A549 (cell line): Measurements from ENCODE around the gene MARF1. TPM values are rescaled to one million over a fixed set of nuclear protein-coding genes. Genes with fewer than 3 reads are reported as not detected.

Experiments
- ATAC-seq, 2 experiments: fragments of 200-7000 bp in 1 of 2; fragments of >200 bp in 1 of 2; cut with Nextera tagmentation in 1 of 2; cut with Tn5 transposase in 1 of 2; 3 replicates each; pipeline versions ENCODE4 v1.8.0 to v1.9.1; 2018 to 2020; ENCODE audit warnings: mild to moderate bottlenecking in 1 of 2, moderate library complexity in 1 of 2
- CTCF ChIA-PET: fragments of 300-600 bp; sonication (Branson Sonifier 250); formaldehyde crosslinking; extraction: SDS; loops from one replicate; lab custom pipeline; 2021; ENCODE audit warnings: antibody characterized with exemption, inconsistent platforms; lab: Yijun Ruan, JAX
- POLR2A ChIA-PET: fragments of 350-600 bp; formaldehyde crosslinking; extraction: SDS; loops from one replicate; lab custom pipeline; 2021; ENCODE audit warnings: antibody characterized with exemption, inconsistent platforms; lab: Yijun Ruan, JAX
- DNase-seq, 2 experiments: peaks; one replicate each; pipeline versions ENCODE4 v3.0.0 to v3.0.0-alpha.2; 2011 to 2016; ENCODE audit warnings: low read depth in 1 of 2, low spot score in 1 of 2
- FAIRE-seq: peaks from 2 replicates; lab custom pipeline; 2011; peaks lifted over from hg19 to GRCh38; lab: Jason Lieb, UNC
- H3K27ac ChIP-seq, 2 experiments: fragments of >200 bp; sonication (Bioruptor Twin); formaldehyde crosslinking; 3 replicates each; pipeline ENCODE4 v1.5.1; 2016 to 2017
- H3K4me1 ChIP-seq: fragments of >200 bp; sonication (Bioruptor Twin); formaldehyde crosslinking; 3 replicates; pipeline ENCODE4 v1.6.1; 2016
- H3K4me2 ChIP-seq: fragments of >200 bp; sonication (Bioruptor Twin); formaldehyde crosslinking; 3 replicates; pipeline ENCODE4 v1.6.1; 2016
- H3K4me3 ChIP-seq: fragments of >200 bp; sonication (Bioruptor Twin); formaldehyde crosslinking; 3 replicates; pipeline ENCODE4 v1.5.1; 2016
- H3K9me3 ChIP-seq: fragments of >200 bp; sonication (Bioruptor Twin); formaldehyde crosslinking; 3 replicates; pipeline ENCODE4 v1.6.1; 2016
- CBX2 ChIP-seq: fragments of 200-600 bp; sonication (generic); IDR thresholded peaks from 2 replicates; pipeline ENCODE4 v1.6.1; 2016; ENCODE audit warnings: low read depth, mild to moderate bottlenecking, borderline replicate concordance
- CBX8 ChIP-seq: fragments of 200-600 bp; sonication (generic); IDR thresholded peaks from 2 replicates; pipeline ENCODE4 v1.6.1; 2016
- FOSB ChIP-seq: fragments of 250-450 bp; sonication (Bioruptor Pico); IDR thresholded peaks from 2 replicates; pipeline ENCODE4 v1.5.0; 2020; ENCODE audit warnings: mild to moderate bottlenecking, moderate library complexity
- FOSL2 ChIP-seq, 2 experiments: fragments of 450-650 bp in 1 of 2; fragments of >200 bp in 1 of 2; sonication (Bioruptor Twin) in 1 of 2; formaldehyde crosslinking; IDR thresholded peaks; 2 replicates each; pipeline versions ENCODE4 v1.5.0 to v1.6.1; 2016 to 2020; ENCODE audit warnings: mild to moderate bottlenecking in 1 of 2, moderate library complexity in 1 of 2
- HDAC2 ChIP-seq: fragments of 200-600 bp; sonication (generic); IDR thresholded peaks from 2 replicates; pipeline ENCODE4 v1.6.1; 2016
- HOXA7 ChIP-seq: fragments of 250-450 bp; sonication (Bioruptor Pico); IDR thresholded peaks from 2 replicates; pipeline ENCODE4 v1.5.0; 2020; ENCODE audit warnings: mild to moderate bottlenecking, moderate library complexity
- JUN ChIP-seq, 2 experiments: fragments of >200 bp; sonication (Bioruptor Twin); formaldehyde crosslinking; IDR thresholded peaks; 2 replicates in 1 of 2; 3 replicates in 1 of 2; pipeline ENCODE4 v1.6.1; 2016 to 2017
- KDM1A ChIP-seq: fragments of 200-600 bp; sonication (generic); IDR thresholded peaks from 2 replicates; pipeline ENCODE4 v1.6.1; 2016; ENCODE audit warnings: low read depth, mild to moderate bottlenecking
- KDM5A ChIP-seq: fragments of 200-600 bp; sonication (generic); IDR thresholded peaks from 2 replicates; pipeline ENCODE4 v1.6.1; 2016; ENCODE audit warnings: antibody characterized with exemption, mild to moderate bottlenecking
- MAZ ChIP-seq: fragments of 150-350 bp; IDR thresholded peaks from 2 replicates; pipeline ENCODE4 v1.6.1; 2014; ENCODE audit warnings: antibody characterized with exemption, low read depth, low read length, borderline replicate concordance
- MYC ChIP-seq: IDR thresholded peaks from 2 replicates; pipeline ENCODE4 v1.6.1; 2012; ENCODE audit warnings: mild to moderate bottlenecking, inconsistent platforms, low read length, improper control_type of control experiment, borderline replicate concordance
- PHF8 ChIP-seq: fragments of 200-600 bp; sonication (generic); IDR thresholded peaks from 2 replicates; pipeline ENCODE4 v1.6.1; 2016; ENCODE audit warnings: low read depth, mild to moderate bottlenecking, antibody characterized with exemption, moderate library complexity, borderline replicate concordance
- RAD21 ChIP-seq, 2 experiments: fragments of >200 bp in 1 of 2; sonication (Bioruptor Twin) in 1 of 2; formaldehyde crosslinking in 1 of 2; IDR thresholded peaks in 1 of 2; conservative IDR thresholded peaks in 1 of 2; 2 replicates in 1 of 2; 3 replicates in 1 of 2; pipeline ENCODE4 v1.6.1; 2012 to 2018; ENCODE audit warnings: inconsistent platforms in 1 of 2
- RCOR1 ChIP-seq: fragments of 150-350 bp; IDR thresholded peaks from 2 replicates; pipeline ENCODE4 v1.6.1; 2014; ENCODE audit warnings: antibody characterized with exemption, low read length, low read depth
- SMC3 ChIP-seq: fragments of >200 bp; sonication (Bioruptor Twin); formaldehyde crosslinking; IDR thresholded peaks from 3 replicates; pipeline ENCODE4 v1.6.1; 2018; ENCODE audit warnings: inconsistent platforms
- ZFP36 ChIP-seq: fragments of 450-650 bp; IDR thresholded peaks from 2 replicates; pipeline ENCODE4 v1.6.1; 2014; ENCODE audit warnings: borderline replicate concordance; ENCODE audit not compliant: partially characterized antibody
- ZNF302 ChIP-seq: fragments of 250-450 bp; sonication (Bioruptor Pico); IDR thresholded peaks from 2 replicates; pipeline ENCODE4 v1.9.0; 2021; ENCODE audit warnings: inconsistent platforms, mild to moderate bottlenecking, moderate library complexity
- ZSCAN20 ChIP-seq: fragments of 250-450 bp; sonication (Bioruptor Pico); IDR thresholded peaks from 2 replicates; pipeline ENCODE4 v1.8.0; 2022; ENCODE audit warnings: mild to moderate bottlenecking, moderate library complexity
- WGBS: methylation state at CpG from one replicate; pipeline ENCODE4 v1.1.6; 2017; ENCODE audit errors: missing lambda C conversion rate; 5-methylcytosine and 5-hydroxymethylcytosine counted together
- polyA plus RNA-seq, 4 experiments: library from polyadenylated mRNA; depleted of rRNA in 3 of 4; stranded (reverse); fragments of >200 nt; fragmentation: RNase III in 1 of 4; extraction: RNeasy Plus Mini Kit Qiagen cat#74134 plus additional on column Dnase treatment in 1 of 4; gene quantifications; 2 replicates in 3 of 4; 3 replicates in 1 of 4; pipeline ENCODE4 v1.2.3, GENCODE V29; 2011 to 2017
- TF ChIP-seq, protein P1 (sequence below): fragments of 150-350 bp; IDR thresholded peaks from 2 replicates; pipeline ENCODE4 v1.6.1; 2014; ENCODE audit warnings: low read depth, mild to moderate bottlenecking, low read length
- TF ChIP-seq, protein P2 (sequence below): fragments of >200 bp; sonication (Bioruptor Twin); formaldehyde crosslinking; IDR thresholded peaks from 3 replicates; pipeline ENCODE4 v1.6.1; 2016
- TF ChIP-seq, protein P3 (sequence below): fragments of >200 bp; sonication (Bioruptor Twin); formaldehyde crosslinking; IDR thresholded peaks from 3 replicates; pipeline ENCODE4 v1.5.1; 2016
- TF ChIP-seq, protein P4 (sequence below): IDR thresholded peaks from 2 replicates; pipeline ENCODE4 v1.6.1; 2012
- TF ChIP-seq, protein P5 (sequence below): IDR thresholded peaks from 2 replicates; pipeline ENCODE4 v1.6.1; 2012; ENCODE audit warnings: low read depth, borderline replicate concordance

The MARF1 gene
- polyA plus RNA-seq, 2 of the 4 experiments (the other 2 are of a cell fraction): 11.6 to 28.2 TPM

DNA sequence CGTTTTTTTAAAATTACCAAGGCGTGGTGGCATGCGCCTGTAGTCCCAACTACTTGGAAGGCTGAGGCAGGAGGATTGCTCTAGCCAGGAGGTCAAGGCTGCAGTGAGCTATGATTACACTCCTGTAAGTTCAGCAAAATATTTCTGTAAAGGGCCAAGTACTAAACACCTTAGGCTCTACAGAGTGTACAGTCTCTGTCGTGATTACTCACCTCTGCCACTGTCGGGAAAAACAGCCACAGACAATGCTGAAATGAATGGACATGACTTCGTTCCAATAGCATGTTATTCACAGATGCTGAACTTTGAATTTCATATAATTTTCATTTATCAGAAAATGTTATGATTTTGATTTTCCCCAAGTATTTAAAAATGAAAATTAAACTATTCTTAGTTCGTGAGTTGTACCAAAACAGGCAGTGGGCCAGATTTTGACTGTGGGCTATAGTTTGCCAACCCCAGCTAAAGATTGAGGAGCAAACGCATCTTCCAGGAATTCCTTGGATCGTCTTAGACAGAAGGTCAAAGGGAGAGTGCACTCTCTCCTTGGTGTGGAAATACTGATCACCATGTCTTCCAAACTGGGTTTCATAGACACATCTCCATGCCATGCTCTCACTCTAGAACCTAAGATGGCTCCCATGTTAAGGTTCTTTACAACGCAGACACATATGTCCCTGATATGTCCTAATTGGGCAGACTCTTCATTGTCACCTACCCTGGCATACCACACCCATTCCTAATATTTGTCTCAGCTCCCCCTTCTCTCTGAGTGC, 89.5 kb downstream of the MARF1 start:
- ATAC-seq (no peak), DNase-seq (no peak), FAIRE-seq (no peak)
- Histone ChIP-seq H3K9me3 (no peaks in the 10 kb centered on the region), H3K4me3 (no peak overlapping the region), H3K27ac (peak overlapping the region in 1 of 2 experiments; percentile 13; a peak in 2 of 6 replicates)
- 80% methylated on average over 10 of the region's 10 CpGs for WGBS
- TF ChIP-seq KDM1A (peak; percentile 52; the same call in 1 of the 2 replicates), ZFP36 (peak; percentile 82), HOXA7 (CRISPR knock-in tag) (no peak), MAZ (no peak), JUN (IDR thresholded peaks at IDR 0.05) (no peak), ZNF302 (CRISPR knock-in tag) (no peak), RAD21 (conservative IDR thresholded peaks at IDR 0.05 in 1 of 2, IDR thresholded peaks at IDR 0.05 in 1 of 2) (no peak), CBX2 (no peak), SMC3 (no peak), PHF8 (no peak), HDAC2 (no peak)
- TF ChIP-seq, protein P1, sequence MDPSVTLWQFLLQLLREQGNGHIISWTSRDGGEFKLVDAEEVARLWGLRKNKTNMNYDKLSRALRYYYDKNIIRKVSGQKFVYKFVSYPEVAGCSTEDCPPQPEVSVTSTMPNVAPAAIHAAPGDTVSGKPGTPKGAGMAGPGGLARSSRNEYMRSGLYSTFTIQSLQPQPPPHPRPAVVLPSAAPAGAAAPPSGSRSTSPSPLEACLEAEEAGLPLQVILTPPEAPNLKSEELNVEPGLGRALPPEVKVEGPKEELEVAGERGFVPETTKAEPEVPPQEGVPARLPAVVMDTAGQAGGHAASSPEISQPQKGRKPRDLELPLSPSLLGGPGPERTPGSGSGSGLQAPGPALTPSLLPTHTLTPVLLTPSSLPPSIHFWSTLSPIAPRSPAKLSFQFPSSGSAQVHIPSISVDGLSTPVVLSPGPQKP: no peak
- TF ChIP-seq, protein P2, sequence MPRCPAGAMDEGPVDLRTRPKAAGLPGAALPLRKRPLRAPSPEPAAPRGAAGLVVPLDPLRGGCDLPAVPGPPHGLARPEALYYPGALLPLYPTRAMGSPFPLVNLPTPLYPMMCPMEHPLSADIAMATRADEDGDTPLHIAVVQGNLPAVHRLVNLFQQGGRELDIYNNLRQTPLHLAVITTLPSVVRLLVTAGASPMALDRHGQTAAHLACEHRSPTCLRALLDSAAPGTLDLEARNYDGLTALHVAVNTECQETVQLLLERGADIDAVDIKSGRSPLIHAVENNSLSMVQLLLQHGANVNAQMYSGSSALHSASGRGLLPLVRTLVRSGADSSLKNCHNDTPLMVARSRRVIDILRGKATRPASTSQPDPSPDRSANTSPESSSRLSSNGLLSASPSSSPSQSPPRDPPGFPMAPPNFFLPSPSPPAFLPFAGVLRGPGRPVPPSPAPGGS: no peak
- TF ChIP-seq, protein P3, sequence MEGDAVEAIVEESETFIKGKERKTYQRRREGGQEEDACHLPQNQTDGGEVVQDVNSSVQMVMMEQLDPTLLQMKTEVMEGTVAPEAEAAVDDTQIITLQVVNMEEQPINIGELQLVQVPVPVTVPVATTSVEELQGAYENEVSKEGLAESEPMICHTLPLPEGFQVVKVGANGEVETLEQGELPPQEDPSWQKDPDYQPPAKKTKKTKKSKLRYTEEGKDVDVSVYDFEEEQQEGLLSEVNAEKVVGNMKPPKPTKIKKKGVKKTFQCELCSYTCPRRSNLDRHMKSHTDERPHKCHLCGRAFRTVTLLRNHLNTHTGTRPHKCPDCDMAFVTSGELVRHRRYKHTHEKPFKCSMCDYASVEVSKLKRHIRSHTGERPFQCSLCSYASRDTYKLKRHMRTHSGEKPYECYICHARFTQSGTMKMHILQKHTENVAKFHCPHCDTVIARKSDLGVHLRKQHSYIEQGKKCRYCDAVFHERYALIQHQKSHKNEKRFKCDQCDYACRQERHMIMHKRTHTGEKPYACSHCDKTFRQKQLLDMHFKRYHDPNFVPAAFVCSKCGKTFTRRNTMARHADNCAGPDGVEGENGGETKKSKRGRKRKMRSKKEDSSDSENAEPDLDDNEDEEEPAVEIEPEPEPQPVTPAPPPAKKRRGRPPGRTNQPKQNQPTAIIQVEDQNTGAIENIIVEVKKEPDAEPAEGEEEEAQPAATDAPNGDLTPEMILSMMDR: no peak
- TF ChIP-seq, all 56 proteins: peak for 2
- POLR2A ChIA-PET: no interaction called here
- Histone ChIP-seq H3K4me2 (no peak overlapping the region), H3K4me1 (peaks cover 22% of the 10 kb centered on the region)
- CTCF ChIA-PET: interaction anchor here (0.8 to 8.6 kb wide), 4 partner anchors 34 to 125 kb away, joined by 3 to 112 read pairs (median 20); partner anchors contain the start of gene BMERB1

DNA sequence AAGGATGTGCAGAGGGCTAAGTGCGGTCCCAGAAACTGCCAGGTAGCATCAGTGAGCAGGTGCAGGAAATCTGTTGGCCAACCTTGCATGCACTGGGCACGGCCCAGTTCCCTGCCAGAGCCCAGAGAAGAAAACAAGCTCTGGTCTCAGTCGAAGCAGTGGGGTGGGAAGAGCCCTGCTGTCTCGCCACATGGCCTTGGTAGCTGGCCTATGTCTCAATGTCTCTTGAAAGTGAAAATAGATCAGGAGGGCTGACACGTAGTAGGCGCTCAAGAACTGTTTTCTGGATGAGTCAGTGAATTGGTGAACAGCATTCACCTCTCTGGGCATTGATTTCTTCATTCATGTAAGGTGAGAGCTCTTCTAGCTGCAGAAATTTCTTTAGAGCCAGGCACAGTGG, 90.4 kb downstream of the MARF1 start:
- 86% methylated on average over 6 of the region's 6 CpGs for WGBS
- peaks cover 32% of the 10 kb centered on the region for H3K4me1 ChIP-seq
- FAIRE-seq: no peak
- H3K4me3 ChIP-seq: no peak overlapping the region
- no peak for TF ChIP-seq ZSCAN20
- no peak for TF ChIP-seq MYC
- TF ChIP-seq FOSL2 (IDR thresholded peaks at IDR 0.05): no peak
- no peak for TF ChIP-seq FOSL2 (CRISPR knock-in tag; IDR thresholded peaks at IDR 0.05)
- no peak for TF ChIP-seq SMC3
- no peak for TF ChIP-seq RCOR1
- TF ChIP-seq HOXA7 (CRISPR knock-in tag): no peak
- TF ChIP-seq FOSB (CRISPR knock-in tag): no peak
- TF ChIP-seq, protein P3: no peak
- no peak for TF ChIP-seq ZFP36
- TF ChIP-seq, protein P4, sequence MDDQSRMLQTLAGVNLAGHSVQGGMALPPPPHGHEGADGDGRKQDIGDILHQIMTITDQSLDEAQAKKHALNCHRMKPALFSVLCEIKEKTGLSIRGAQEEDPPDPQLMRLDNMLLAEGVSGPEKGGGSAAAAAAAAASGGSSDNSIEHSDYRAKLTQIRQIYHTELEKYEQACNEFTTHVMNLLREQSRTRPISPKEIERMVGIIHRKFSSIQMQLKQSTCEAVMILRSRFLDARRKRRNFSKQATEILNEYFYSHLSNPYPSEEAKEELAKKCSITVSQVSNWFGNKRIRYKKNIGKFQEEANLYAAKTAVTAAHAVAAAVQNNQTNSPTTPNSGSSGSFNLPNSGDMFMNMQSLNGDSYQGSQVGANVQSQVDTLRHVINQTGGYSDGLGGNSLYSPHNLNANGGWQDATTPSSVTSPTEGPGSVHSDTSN: no peak
- no peak for TF ChIP-seq PHF8
- TF ChIP-seq CBX8: no peak
- TF ChIP-seq, protein P5, sequence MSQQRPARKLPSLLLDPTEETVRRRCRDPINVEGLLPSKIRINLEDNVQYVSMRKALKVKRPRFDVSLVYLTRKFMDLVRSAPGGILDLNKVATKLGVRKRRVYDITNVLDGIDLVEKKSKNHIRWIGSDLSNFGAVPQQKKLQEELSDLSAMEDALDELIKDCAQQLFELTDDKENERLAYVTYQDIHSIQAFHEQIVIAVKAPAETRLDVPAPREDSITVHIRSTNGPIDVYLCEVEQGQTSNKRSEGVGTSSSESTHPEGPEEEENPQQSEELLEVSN: no peak
- TF ChIP-seq KDM5A: no peak
- no peak for ATAC-seq
- ChIA-PET CTCF (interaction anchor here (0.8 to 8.6 kb wide), 4 partner anchors 33 to 124 kb away, joined by 3 to 112 read pairs (median 19); partner anchors contain the start of gene BMERB1), POLR2A (no interaction called here)
- peak overlapping the region in 1 of 2 experiments; percentile 13; a peak in 2 of 6 replicates for H3K27ac ChIP-seq
- no peak for DNase-seq
- H3K4me2 ChIP-seq: no peak overlapping the region
- H3K9me3 ChIP-seq: no peaks in the 10 kb centered on the region
